ENCODE data around the gene FKBP2. TPM values are rescaled to one million over a fixed set of nuclear protein-coding genes. Genes with fewer than 3 reads are reported as not detected.

Gene FKBP2
- total and polyA plus RNA-seq, 2 experiments from 2014 or later: 57.7 to 349 TPM

GRCh38 chr11:64227405-64227956 is 13.4 kb upstream of the FKBP2 start:
- no peaks in the 10 kb centered on the region for H4K20me1 ChIP-seq (ENCODE audit: insufficient read depth, poor library complexity, severe bottlenecking)
- no peaks in the 10 kb centered on the region for H3K36me3 ChIP-seq (replicated peaks; ENCODE audit: insufficient read depth, low read depth)
- no peaks in the 10 kb centered on the region for H3K9me3 ChIP-seq (ENCODE audit: low read depth)
- peaks cover 34% of the 10 kb centered on the region for H3K79me2 ChIP-seq
- no peak overlapping the region for H3K27ac ChIP-seq
- WGBS (ENCODE audit: low lambda C conversion rate, missing lambda C conversion rate): 71% methylated on average over 2 of the region's 3 CpGs
- H2AFZ ChIP-seq: no peak overlapping the region
- TF ChIP-seq CTCF (IDR thresholded peaks at IDR 0.05; ENCODE audit: poor library complexity): no peak
- no peak for TF ChIP-seq EZH2 (IDR thresholded peaks at IDR 0.05; ENCODE audit: borderline replicate concordance)
- no peak for TF ChIP-seq EZH2phosphoT487 (IDR thresholded peaks at IDR 0.05; ENCODE audit: low read depth, severe bottlenecking, unreplicated experiment)
- no peaks in the 10 kb centered on the region for H3K27me3 ChIP-seq
- H3K4me1 ChIP-seq (ENCODE audit: insufficient read depth): peaks cover 22% of the 10 kb centered on the region
- no peak for DNase-seq (ENCODE audit: low spot score)
- no peak overlapping the region for H3K4me3 ChIP-seq
- H3K4me2 ChIP-seq: peak overlapping the region; percentile 94
- no peaks in the 10 kb centered on the region for H3K9me2 ChIP-seq (replicated peaks; ENCODE audit: insufficient read depth)

DNA sequence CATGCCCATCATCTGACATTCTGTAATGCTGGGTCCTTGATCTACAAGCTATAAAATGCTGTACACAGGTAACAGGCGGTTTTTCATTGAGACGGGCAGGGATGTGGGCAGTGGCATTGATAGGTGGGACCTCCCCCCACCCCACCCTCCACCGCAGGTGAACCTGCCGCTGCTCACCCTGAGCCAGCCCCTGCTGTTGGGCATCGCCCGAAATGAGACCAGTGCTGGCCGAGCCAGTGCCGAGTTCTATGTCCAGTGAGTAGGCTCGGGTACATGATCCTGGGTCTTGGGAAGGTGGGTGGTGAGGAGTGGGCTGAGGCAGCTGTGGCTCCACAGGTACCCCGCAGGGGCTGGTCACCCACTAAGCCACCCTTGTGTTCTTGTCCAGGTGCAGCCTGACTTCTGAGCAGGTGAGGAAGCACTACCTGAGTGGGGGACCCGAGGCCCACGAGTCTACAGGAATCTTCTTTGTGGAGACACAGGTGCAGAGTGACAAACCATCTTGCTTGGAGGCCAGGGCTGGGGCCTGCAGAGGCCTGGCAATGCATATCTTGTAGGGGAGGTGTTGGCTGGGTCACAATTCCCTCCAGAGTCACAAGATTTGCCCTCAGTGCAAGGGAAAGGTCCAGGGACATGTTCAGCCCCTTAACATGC is 11.7 kb upstream of the FKBP2 start:
- Histone ChIP-seq H3K4me2 (peak overlapping the region; percentile 97), H3K36me3 (replicated peaks; ENCODE audit: insufficient read depth, low read depth) (no peaks in the 10 kb centered on the region), H3K27me3 (no peaks in the 10 kb centered on the region), H2AFZ (no peak overlapping the region), H3K9me2 (replicated peaks; ENCODE audit: insufficient read depth) (no peaks in the 10 kb centered on the region), H3K4me3 (no peak overlapping the region), H4K20me1 (ENCODE audit: insufficient read depth, poor library complexity, severe bottlenecking) (no peaks in the 10 kb centered on the region), H3K79me2 (peaks cover 39% of the 10 kb centered on the region), H3K4me1 (ENCODE audit: insufficient read depth) (peaks cover 22% of the 10 kb centered on the region), H3K9me3 (ENCODE audit: low read depth) (no peaks in the 10 kb centered on the region), H3K27ac (peak overlapping the region; percentile 45)
- 92% methylated on average over 11 of the region's 12 CpGs for WGBS (ENCODE audit: low lambda C conversion rate, missing lambda C conversion rate)
- no peak for DNase-seq (ENCODE audit: low spot score)
- TF ChIP-seq EZH2phosphoT487 (IDR thresholded peaks at IDR 0.05; ENCODE audit: low read depth, severe bottlenecking, unreplicated experiment): no peak
- no peak for TF ChIP-seq EZH2 (IDR thresholded peaks at IDR 0.05; ENCODE audit: borderline replicate concordance)
- no peak for TF ChIP-seq CTCF (IDR thresholded peaks at IDR 0.05; ENCODE audit: poor library complexity)

- H3K4me2 ChIP-seq: peak overlapping the region; percentile 97
- no peaks in the 10 kb centered on the region for H3K9me3 ChIP-seq (ENCODE audit: low read depth)
- peak overlapping the region; percentile 9 for H3K4me3 ChIP-seq
- no peak for DNase-seq (ENCODE audit: low spot score)
- H4K20me1 ChIP-seq (ENCODE audit: insufficient read depth, poor library complexity, severe bottlenecking): no peaks in the 10 kb centered on the region
- no peaks in the 10 kb centered on the region for H3K36me3 ChIP-seq (replicated peaks; ENCODE audit: insufficient read depth, low read depth)
- no peaks in the 10 kb centered on the region for H3K9me2 ChIP-seq (replicated peaks; ENCODE audit: insufficient read depth)
- TF ChIP-seq EZH2phosphoT487 (IDR thresholded peaks at IDR 0.05; ENCODE audit: low read depth, severe bottlenecking, unreplicated experiment) (no peak), EZH2 (IDR thresholded peaks at IDR 0.05; ENCODE audit: borderline replicate concordance) (no peak), CTCF (IDR thresholded peaks at IDR 0.05; ENCODE audit: poor library complexity) (no peak)
- peaks cover 22% of the 10 kb centered on the region for H3K4me1 ChIP-seq (ENCODE audit: insufficient read depth)
- no peaks in the 10 kb centered on the region for H3K27me3 ChIP-seq
- peak overlapping the region; percentile 14 for H2AFZ ChIP-seq
- 60% methylated on average over 13 of the region's 13 CpGs for WGBS (ENCODE audit: low lambda C conversion rate, missing lambda C conversion rate)
- H3K27ac ChIP-seq: peak overlapping the region; percentile 45
- H3K79me2 ChIP-seq: peaks cover 39% of the 10 kb centered on the region
Observed at GRCh38 chr11:64229744-64230170, 11.1 kb upstream of the FKBP2 start.

Measured in hepatocyte (in vitro differentiated cells).